Endothelial cell of umbilical vein (primary cell): ENCODE results near the gene CPED1.

ENCODE experiments used
- CTCF ChIP-seq, 2 donors: IDR thresholded peaks; 1 replicate in 1 of 2; 2 replicates in 1 of 2; pipeline ENCODE4 v1.5.1; 2011; ENCODE audit warnings: low read length in 2 of 2, mild to moderate bottlenecking in 2 of 2, moderate library complexity in 2 of 2, control low read depth in 1 of 2, inconsistent platforms in 1 of 2, low read depth in 1 of 2; ENCODE audit not compliant: insufficient read depth in 1 of 2; ENCODE audit errors: extremely low read depth in 1 of 2
- POLR2A ChIP-seq: IDR thresholded peaks from 2 replicates; pipeline ENCODE4 v1.6.1; 2012; ENCODE audit warnings: low read depth, mild to moderate bottlenecking, control low read depth, low read length

GRCh38 chr7:121000081-121000983 is 11.8 kb downstream of the CPED1 start:
- TF ChIP-seq POLR2A = no peak
- TF ChIP-seq CTCF (IDR thresholded peaks at IDR 0.05; ENCODE audit: extremely low read depth in 1 of 2, insufficient read depth in 1 of 2, low read depth in 1 of 2, low read length in 2 of 2) = no peak
